WTC11 (cell line): ENCODE measurements around the gene SYCP1.
"Not testable (repeated sequence)": the region's sequence is repeated elsewhere in the genome, so short reads cannot be mapped to it uniquely, and the experiment has no call there.

Experiments
- ATF1 ChIP-seq: sonication (generic); formaldehyde crosslinking; IDR thresholded peaks from 2 replicates; pipeline ENCODE4 v1.8.1; 2023; ENCODE audit warnings: mild to moderate bottlenecking, moderate library complexity, missing genetic modification reagents
- NFYB ChIP-seq: sonication (generic); formaldehyde crosslinking; conservative IDR thresholded peaks from 2 replicates; pipeline ENCODE4 v1.8.0; 2022; ENCODE audit warnings: low read depth, missing genetic modification reagents
- SMAD3 ChIP-seq: sonication (generic); formaldehyde crosslinking; IDR thresholded peaks from 2 replicates; pipeline ENCODE4 v1.8.0; 2022; ENCODE audit warnings: missing genetic modification reagents, mild to moderate bottlenecking, borderline replicate concordance
- ZNF121 ChIP-seq: sonication (generic); formaldehyde crosslinking; IDR thresholded peaks from 2 replicates; pipeline ENCODE4 v1.8.0; 2023; ENCODE audit warnings: missing genetic modification reagents
- TF ChIP-seq, protein P1 (sequence below): fragments of 250-450 bp; sonication (Bioruptor Pico); IDR thresholded peaks from 2 replicates; pipeline ENCODE4 v1.9.0; 2021; ENCODE audit warnings: mild to moderate bottlenecking
- TF ChIP-seq, protein P2 (sequence below): fragments of 200-600 bp; IDR thresholded peaks from 2 replicates; pipeline ENCODE4 v1.8.0; 2022; ENCODE audit warnings: antibody characterized with exemption
- TF ChIP-seq, protein P3 (sequence below): sonication (generic); formaldehyde crosslinking; IDR thresholded peaks from 2 replicates; pipeline ENCODE4 v1.8.0; 2022; ENCODE audit warnings: missing genetic modification reagents
- TF ChIP-seq, protein P4 (sequence below): sonication (generic); formaldehyde crosslinking; IDR thresholded peaks from 2 replicates; pipeline ENCODE4 v1.8.1; 2023; ENCODE audit warnings: mild to moderate bottlenecking, missing genetic modification reagents
- TF ChIP-seq, protein P5 (sequence below): sonication (generic); formaldehyde crosslinking; conservative IDR thresholded peaks from 2 replicates; pipeline ENCODE4 v1.8.1; 2022; ENCODE audit warnings: mild to moderate bottlenecking, missing genetic modification reagents
- TF ChIP-seq, protein P6 (sequence below): fragments of 250-450 bp; sonication (Bioruptor Pico); IDR thresholded peaks from 2 replicates; pipeline ENCODE4 v1.8.0; 2021; ENCODE audit warnings: mild to moderate bottlenecking
- TF ChIP-seq, protein P7 (sequence below): sonication (generic); formaldehyde crosslinking; IDR thresholded peaks from 2 replicates; pipeline ENCODE4 v1.8.0; 2022; ENCODE audit warnings: mild to moderate bottlenecking, missing genetic modification reagents
- TF ChIP-seq, protein P8 (sequence below): sonication (generic); formaldehyde crosslinking; IDR thresholded peaks from 2 replicates; pipeline ENCODE4 v1.8.1; 2022; ENCODE audit warnings: mild to moderate bottlenecking, missing genetic modification reagents, moderate library complexity, borderline replicate concordance

DNA sequence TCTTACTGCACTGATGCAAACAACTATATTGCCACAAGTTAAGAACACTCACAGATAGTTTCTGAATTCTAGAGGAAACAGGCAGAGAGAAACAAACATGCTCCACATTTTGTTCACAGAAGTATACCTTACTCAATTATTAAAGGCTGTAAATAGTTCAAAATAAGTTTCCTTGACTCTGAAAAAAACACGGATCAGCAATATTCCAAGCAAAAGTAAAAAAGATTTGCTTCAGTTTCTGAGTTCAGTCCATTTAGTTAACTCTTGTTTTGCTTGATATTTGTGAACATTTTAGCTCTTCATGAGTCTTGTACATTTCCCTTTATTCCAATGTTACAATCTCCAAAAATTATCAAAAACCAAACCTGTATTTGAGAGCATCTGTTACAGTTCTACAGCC lies 24.6 kb upstream of the SYCP1 start:
- TF ChIP-seq, protein P1, sequence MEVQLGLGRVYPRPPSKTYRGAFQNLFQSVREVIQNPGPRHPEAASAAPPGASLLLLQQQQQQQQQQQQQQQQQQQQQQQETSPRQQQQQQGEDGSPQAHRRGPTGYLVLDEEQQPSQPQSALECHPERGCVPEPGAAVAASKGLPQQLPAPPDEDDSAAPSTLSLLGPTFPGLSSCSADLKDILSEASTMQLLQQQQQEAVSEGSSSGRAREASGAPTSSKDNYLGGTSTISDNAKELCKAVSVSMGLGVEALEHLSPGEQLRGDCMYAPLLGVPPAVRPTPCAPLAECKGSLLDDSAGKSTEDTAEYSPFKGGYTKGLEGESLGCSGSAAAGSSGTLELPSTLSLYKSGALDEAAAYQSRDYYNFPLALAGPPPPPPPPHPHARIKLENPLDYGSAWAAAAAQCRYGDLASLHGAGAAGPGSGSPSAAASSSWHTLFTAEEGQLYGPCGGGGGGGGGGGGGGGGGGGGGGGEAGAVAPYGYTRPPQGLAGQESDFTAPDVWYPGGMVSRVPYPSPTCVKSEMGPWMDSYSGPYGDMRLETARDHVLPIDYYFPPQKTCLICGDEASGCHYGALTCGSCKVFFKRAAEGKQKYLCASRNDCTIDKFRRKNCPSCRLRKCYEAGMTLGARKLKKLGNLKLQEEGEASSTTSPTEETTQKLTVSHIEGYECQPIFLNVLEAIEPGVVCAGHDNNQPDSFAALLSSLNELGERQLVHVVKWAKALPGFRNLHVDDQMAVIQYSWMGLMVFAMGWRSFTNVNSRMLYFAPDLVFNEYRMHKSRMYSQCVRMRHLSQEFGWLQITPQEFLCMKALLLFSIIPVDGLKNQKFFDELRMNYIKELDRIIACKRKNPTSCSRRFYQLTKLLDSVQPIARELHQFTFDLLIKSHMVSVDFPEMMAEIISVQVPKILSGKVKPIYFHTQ (CRISPR knock-in tag): not testable (repeated sequence)
- TF ChIP-seq, protein P2, sequence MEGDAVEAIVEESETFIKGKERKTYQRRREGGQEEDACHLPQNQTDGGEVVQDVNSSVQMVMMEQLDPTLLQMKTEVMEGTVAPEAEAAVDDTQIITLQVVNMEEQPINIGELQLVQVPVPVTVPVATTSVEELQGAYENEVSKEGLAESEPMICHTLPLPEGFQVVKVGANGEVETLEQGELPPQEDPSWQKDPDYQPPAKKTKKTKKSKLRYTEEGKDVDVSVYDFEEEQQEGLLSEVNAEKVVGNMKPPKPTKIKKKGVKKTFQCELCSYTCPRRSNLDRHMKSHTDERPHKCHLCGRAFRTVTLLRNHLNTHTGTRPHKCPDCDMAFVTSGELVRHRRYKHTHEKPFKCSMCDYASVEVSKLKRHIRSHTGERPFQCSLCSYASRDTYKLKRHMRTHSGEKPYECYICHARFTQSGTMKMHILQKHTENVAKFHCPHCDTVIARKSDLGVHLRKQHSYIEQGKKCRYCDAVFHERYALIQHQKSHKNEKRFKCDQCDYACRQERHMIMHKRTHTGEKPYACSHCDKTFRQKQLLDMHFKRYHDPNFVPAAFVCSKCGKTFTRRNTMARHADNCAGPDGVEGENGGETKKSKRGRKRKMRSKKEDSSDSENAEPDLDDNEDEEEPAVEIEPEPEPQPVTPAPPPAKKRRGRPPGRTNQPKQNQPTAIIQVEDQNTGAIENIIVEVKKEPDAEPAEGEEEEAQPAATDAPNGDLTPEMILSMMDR: not testable (repeated sequence)
- TF ChIP-seq SMAD3; ZNF121 (CRISPR knock-in tag); ATF1 (CRISPR knock-in tag); NFYB (CRISPR knock-in tag): not testable (repeated sequence)
- TF ChIP-seq, protein P3, sequence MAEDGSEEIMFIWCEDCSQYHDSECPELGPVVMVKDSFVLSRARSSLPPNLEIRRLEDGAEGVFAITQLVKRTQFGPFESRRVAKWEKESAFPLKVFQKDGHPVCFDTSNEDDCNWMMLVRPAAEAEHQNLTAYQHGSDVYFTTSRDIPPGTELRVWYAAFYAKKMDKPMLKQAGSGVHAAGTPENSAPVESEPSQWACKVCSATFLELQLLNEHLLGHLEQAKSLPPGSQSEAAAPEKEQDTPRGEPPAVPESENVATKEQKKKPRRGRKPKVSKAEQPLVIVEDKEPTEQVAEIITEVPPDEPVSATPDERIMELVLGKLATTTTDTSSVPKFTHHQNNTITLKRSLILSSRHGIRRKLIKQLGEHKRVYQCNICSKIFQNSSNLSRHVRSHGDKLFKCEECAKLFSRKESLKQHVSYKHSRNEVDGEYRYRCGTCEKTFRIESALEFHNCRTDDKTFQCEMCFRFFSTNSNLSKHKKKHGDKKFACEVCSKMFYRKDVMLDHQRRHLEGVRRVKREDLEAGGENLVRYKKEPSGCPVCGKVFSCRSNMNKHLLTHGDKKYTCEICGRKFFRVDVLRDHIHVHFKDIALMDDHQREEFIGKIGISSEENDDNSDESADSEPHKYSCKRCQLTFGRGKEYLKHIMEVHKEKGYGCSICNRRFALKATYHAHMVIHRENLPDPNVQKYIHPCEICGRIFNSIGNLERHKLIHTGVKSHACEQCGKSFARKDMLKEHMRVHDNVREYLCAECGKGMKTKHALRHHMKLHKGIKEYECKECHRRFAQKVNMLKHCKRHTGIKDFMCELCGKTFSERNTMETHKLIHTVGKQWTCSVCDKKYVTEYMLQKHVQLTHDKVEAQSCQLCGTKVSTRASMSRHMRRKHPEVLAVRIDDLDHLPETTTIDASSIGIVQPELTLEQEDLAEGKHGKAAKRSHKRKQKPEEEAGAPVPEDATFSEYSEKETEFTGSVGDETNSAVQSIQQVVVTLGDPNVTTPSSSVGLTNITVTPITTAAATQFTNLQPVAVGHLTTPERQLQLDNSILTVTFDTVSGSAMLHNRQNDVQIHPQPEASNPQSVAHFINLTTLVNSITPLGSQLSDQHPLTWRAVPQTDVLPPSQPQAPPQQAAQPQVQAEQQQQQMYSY (CRISPR knock-in tag): not testable (repeated sequence)
- TF ChIP-seq, protein P4, sequence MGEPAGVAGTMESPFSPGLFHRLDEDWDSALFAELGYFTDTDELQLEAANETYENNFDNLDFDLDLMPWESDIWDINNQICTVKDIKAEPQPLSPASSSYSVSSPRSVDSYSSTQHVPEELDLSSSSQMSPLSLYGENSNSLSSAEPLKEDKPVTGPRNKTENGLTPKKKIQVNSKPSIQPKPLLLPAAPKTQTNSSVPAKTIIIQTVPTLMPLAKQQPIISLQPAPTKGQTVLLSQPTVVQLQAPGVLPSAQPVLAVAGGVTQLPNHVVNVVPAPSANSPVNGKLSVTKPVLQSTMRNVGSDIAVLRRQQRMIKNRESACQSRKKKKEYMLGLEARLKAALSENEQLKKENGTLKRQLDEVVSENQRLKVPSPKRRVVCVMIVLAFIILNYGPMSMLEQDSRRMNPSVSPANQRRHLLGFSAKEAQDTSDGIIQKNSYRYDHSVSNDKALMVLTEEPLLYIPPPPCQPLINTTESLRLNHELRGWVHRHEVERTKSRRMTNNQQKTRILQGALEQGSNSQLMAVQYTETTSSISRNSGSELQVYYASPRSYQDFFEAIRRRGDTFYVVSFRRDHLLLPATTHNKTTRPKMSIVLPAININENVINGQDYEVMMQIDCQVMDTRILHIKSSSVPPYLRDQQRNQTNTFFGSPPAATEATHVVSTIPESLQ: not testable (repeated sequence)
- TF ChIP-seq, protein P5, sequence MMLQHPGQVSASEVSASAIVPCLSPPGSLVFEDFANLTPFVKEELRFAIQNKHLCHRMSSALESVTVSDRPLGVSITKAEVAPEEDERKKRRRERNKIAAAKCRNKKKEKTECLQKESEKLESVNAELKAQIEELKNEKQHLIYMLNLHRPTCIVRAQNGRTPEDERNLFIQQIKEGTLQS: not testable (repeated sequence)
- TF ChIP-seq, protein P6, sequence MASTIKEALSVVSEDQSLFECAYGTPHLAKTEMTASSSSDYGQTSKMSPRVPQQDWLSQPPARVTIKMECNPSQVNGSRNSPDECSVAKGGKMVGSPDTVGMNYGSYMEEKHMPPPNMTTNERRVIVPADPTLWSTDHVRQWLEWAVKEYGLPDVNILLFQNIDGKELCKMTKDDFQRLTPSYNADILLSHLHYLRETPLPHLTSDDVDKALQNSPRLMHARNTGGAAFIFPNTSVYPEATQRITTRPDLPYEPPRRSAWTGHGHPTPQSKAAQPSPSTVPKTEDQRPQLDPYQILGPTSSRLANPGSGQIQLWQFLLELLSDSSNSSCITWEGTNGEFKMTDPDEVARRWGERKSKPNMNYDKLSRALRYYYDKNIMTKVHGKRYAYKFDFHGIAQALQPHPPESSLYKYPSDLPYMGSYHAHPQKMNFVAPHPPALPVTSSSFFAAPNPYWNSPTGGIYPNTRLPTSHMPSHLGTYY (CRISPR knock-in tag): not testable (repeated sequence)
- TF ChIP-seq, protein P7, sequence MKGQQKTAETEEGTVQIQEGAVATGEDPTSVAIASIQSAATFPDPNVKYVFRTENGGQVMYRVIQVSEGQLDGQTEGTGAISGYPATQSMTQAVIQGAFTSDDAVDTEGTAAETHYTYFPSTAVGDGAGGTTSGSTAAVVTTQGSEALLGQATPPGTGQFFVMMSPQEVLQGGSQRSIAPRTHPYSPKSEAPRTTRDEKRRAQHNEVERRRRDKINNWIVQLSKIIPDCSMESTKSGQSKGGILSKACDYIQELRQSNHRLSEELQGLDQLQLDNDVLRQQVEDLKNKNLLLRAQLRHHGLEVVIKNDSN (CRISPR knock-in tag): not testable (repeated sequence)
- TF ChIP-seq, protein P8, sequence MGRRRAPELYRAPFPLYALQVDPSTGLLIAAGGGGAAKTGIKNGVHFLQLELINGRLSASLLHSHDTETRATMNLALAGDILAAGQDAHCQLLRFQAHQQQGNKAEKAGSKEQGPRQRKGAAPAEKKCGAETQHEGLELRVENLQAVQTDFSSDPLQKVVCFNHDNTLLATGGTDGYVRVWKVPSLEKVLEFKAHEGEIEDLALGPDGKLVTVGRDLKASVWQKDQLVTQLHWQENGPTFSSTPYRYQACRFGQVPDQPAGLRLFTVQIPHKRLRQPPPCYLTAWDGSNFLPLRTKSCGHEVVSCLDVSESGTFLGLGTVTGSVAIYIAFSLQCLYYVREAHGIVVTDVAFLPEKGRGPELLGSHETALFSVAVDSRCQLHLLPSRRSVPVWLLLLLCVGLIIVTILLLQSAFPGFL (CRISPR knock-in tag): not testable (repeated sequence)
